NB4 (cell line): ENCODE results near the gene GALNT2.

ENCODE experiments used
- DNase-seq: peaks from one replicate; pipeline ENCODE4 v3.0.0; 2010; ENCODE audit warnings: low read depth
- H3K4me3 ChIP-seq: one replicate; pipeline ENCODE4 v1.5.1; 2011; ENCODE audit warnings: mild to moderate bottlenecking, low read depth, low read length, moderate library complexity
- CTCF ChIP-seq: IDR thresholded peaks from one replicate; pipeline ENCODE4 v1.5.1; 2012; ENCODE audit warnings: low read depth, low read length
- MAX ChIP-seq: IDR thresholded peaks from 2 replicates; pipeline ENCODE4 v1.6.1; 2011; ENCODE audit warnings: low read depth, low read length
- MYC ChIP-seq: IDR thresholded peaks from 2 replicates; pipeline ENCODE4 v1.6.1; 2011; ENCODE audit warnings: low read depth, low read length
- POLR2A ChIP-seq: IDR thresholded peaks from 2 replicates; pipeline ENCODE4 v1.6.1; 2011; ENCODE audit warnings: mild to moderate bottlenecking; ENCODE audit not compliant: insufficient read length; ENCODE audit errors: extremely low read depth

The GALNT2 gene

GRCh38 chr1:230233786-230234185, 166.7 kb downstream of the GALNT2 start:
- DNase-seq, result no peak
- no peak for TF ChIP-seq MAX
- TF ChIP-seq MYC, result no peak
- no peak for TF ChIP-seq CTCF
- no peak for TF ChIP-seq POLR2A
- H3K4me3 ChIP-seq, result no peak overlapping the region

- no peak for DNase-seq
- TF ChIP-seq MYC (no peak), CTCF (no peak), MAX (no peak), POLR2A (no peak)
- no peak overlapping the region for H3K4me3 ChIP-seq
Observed at GRCh38 chr1:230235876-230236275, 168.8 kb downstream of the GALNT2 start.

GRCh38 chr1:230236301-230237008, 169.4 kb downstream of the GALNT2 start:
- no peak for DNase-seq
- TF ChIP-seq MYC (no peak), CTCF (no peak), POLR2A (no peak), MAX (no peak)
- H3K4me3 ChIP-seq, result no peak overlapping the region

GRCh38 chr1:230237009-230237370, 170.0 kb downstream of the GALNT2 start:
- no peak overlapping the region for H3K4me3 ChIP-seq
- DNase-seq, result no peak
- TF ChIP-seq MYC (no peak), POLR2A (no peak), MAX (no peak), CTCF (no peak)

GRCh38 chr1:230237805-230238204, 170.8 kb downstream of the GALNT2 start:
- TF ChIP-seq CTCF, result no peak
- TF ChIP-seq MAX, result no peak
- no peak for TF ChIP-seq POLR2A
- TF ChIP-seq MYC, result no peak
- DNase-seq, result no peak
- no peak overlapping the region for H3K4me3 ChIP-seq
